Endothelial cell of umbilical vein (primary cell): ENCODE measurements around the gene PIGM. TPM values are rescaled to one million over a fixed set of nuclear protein-coding genes. Genes with fewer than 3 reads are reported as not detected.

ENCODE experiments used
- BruUV-seq: library from RNA; stranded (reverse); fragments of 400-500 nt; replicated peaks from 2 replicates; lab custom pipeline; 2021; lab: Mats Ljungman, UMichigan
- CTCF ChIA-PET: fragments of 300-600, 350-600 bp; sonication (Branson Sonifier 250); formaldehyde crosslinking; loops from one replicate; lab custom pipeline; 2021; ENCODE audit warnings: antibody characterized with exemption, inconsistent platforms; lab: Charles Lee
- POLR2A ChIA-PET: fragments of 300-600, 350-600 bp; sonication (Branson Sonifier 250); formaldehyde crosslinking; loops from one replicate; lab custom pipeline; 2021; ENCODE audit warnings: antibody characterized with exemption, inconsistent platforms; lab: Charles Lee
- DNase-seq: peaks from one replicate; pipeline ENCODE4 v3.0.0-alpha.2; 2011; ENCODE audit warnings: low read depth, low spot score
- FAIRE-seq: peaks from 2 replicates; lab custom pipeline; 2011; peaks lifted over from hg19 to GRCh38; lab: Jason Lieb, UNC
- H2AFZ ChIP-seq: 2 replicates; pipeline ENCODE4 v1.6.0; 2012; ENCODE audit warnings: low read depth, low read length, control low read depth, inconsistent platforms
- H3K27ac ChIP-seq: 2 replicates; pipeline ENCODE4 v1.5.1; 2011; ENCODE audit warnings: low read depth, mild to moderate bottlenecking, control low read depth, low read length, moderate library complexity; ENCODE audit not compliant: insufficient read depth
- H3K27me3 ChIP-seq, 2 experiments: 2 replicates each; pipeline versions ENCODE4 v1.6.0 to v1.6.1; 2011; ENCODE audit warnings: low read length in 2 of 2, mixed read lengths in 1 of 2; ENCODE audit not compliant: control insufficient read depth in 2 of 2, insufficient read depth in 2 of 2
- H3K36me3 ChIP-seq, 2 experiments: 2 replicates in 1 of 2; 3 replicates in 1 of 2; pipeline ENCODE4 v1.5.1; 2011; ENCODE audit warnings: low read length in 2 of 2, mild to moderate bottlenecking in 1 of 2, moderate library complexity in 1 of 2; ENCODE audit not compliant: control insufficient read depth in 2 of 2, insufficient read depth in 2 of 2; ENCODE audit errors: extremely low read depth in 1 of 2
- H3K4me1 ChIP-seq: 3 replicates; pipeline ENCODE4 v1.5.1; 2011; ENCODE audit warnings: mild to moderate bottlenecking, low read length; ENCODE audit not compliant: control insufficient read depth, insufficient read depth; ENCODE audit errors: extremely low read depth
- H3K4me2 ChIP-seq: 2 replicates; pipeline ENCODE4 v1.6.1; 2011; ENCODE audit warnings: low read length, control low read depth, mixed read lengths; ENCODE audit not compliant: insufficient read depth
- H3K4me3 ChIP-seq, 3 experiments: fragments of 200-600 bp in 1 of 3; sonication (generic), shearing (Covaris generic) in 1 of 3; replicated peaks in 1 of 3; 2 replicates each; pipeline ENCODE4 v1.5.1; 2011 to 2016; ENCODE audit warnings: control low read depth in 3 of 3, low read length in 3 of 3, mild to moderate bottlenecking in 2 of 3, inconsistent platforms in 1 of 3, low read depth in 1 of 3, moderate library complexity in 1 of 3; ENCODE audit not compliant: insufficient read depth in 1 of 3
- H3K79me2 ChIP-seq: 2 replicates; pipeline ENCODE4 v1.6.0; 2012; ENCODE audit warnings: low read length, inconsistent platforms; ENCODE audit not compliant: control insufficient read depth, insufficient read depth
- H3K9ac ChIP-seq: replicated peaks from 2 replicates; pipeline ENCODE3; 2011; ENCODE audit warnings: low read length, control low read depth; ENCODE audit not compliant: insufficient read depth; ENCODE audit errors: extremely low read depth
- H3K9me1 ChIP-seq: replicated peaks from 3 replicates; pipeline ENCODE4 v1.6.0; 2011; ENCODE audit warnings: mild to moderate bottlenecking, low read length; ENCODE audit not compliant: control insufficient read depth, insufficient read depth; ENCODE audit errors: extremely low read depth
- H3K9me3 ChIP-seq: replicated peaks from 2 replicates; pipeline ENCODE4 v1.5.1; 2012; ENCODE audit warnings: low read length, inconsistent platforms; ENCODE audit not compliant: control insufficient read depth, insufficient read depth
- H4K20me1 ChIP-seq: replicated peaks from 2 replicates; pipeline ENCODE3; 2011; ENCODE audit warnings: mild to moderate bottlenecking, low read length; ENCODE audit not compliant: control insufficient read depth, insufficient read depth; ENCODE audit errors: extremely low read depth
- CTCF ChIP-seq, 2 donors: IDR thresholded peaks; 1 replicate in 1 of 2; 2 replicates in 1 of 2; pipeline ENCODE4 v1.5.1; 2011; ENCODE audit warnings: low read length in 2 of 2, mild to moderate bottlenecking in 2 of 2, moderate library complexity in 2 of 2, control low read depth in 1 of 2, inconsistent platforms in 1 of 2, low read depth in 1 of 2; ENCODE audit not compliant: insufficient read depth in 1 of 2; ENCODE audit errors: extremely low read depth in 1 of 2
- EZH2 ChIP-seq: IDR thresholded peaks from 2 replicates; pipeline ENCODE4 v1.6.1; 2012; ENCODE audit warnings: borderline replicate concordance, low read depth, mild to moderate bottlenecking, moderate library complexity, low read length, inconsistent platforms; ENCODE audit not compliant: severe bottlenecking
- FOS ChIP-seq: IDR thresholded peaks from 2 replicates; pipeline ENCODE4 v1.6.1; 2011; ENCODE audit warnings: mild to moderate bottlenecking, low read length, moderate library complexity, borderline replicate concordance; ENCODE audit not compliant: insufficient read depth
- GATA2 ChIP-seq: IDR thresholded peaks from 2 replicates; pipeline ENCODE4 v1.7.0; 2011; ENCODE audit warnings: low read depth, mild to moderate bottlenecking, moderate library complexity, mixed read lengths, low read length; ENCODE audit not compliant: insufficient read length, insufficient read depth
- JUN ChIP-seq: IDR thresholded peaks from 2 replicates; pipeline ENCODE4 v1.6.1; 2011; ENCODE audit warnings: borderline replicate concordance, low read depth; ENCODE audit not compliant: insufficient read length, insufficient read depth
- MAX ChIP-seq: IDR thresholded peaks from 2 replicates; pipeline ENCODE4 v1.6.1; 2011; ENCODE audit not compliant: insufficient read depth, insufficient read length
- MYC ChIP-seq: IDR thresholded peaks from one replicate; pipeline ENCODE4 v1.6.1; 2011; ENCODE audit warnings: mild to moderate bottlenecking, low read depth, low read length
- POLR2A ChIP-seq: IDR thresholded peaks from 2 replicates; pipeline ENCODE4 v1.6.1; 2012; ENCODE audit warnings: low read depth, mild to moderate bottlenecking, control low read depth, low read length
- POLR2AphosphoS5 ChIP-seq: IDR thresholded peaks from 2 replicates; pipeline ENCODE4 v1.6.1; 2012; ENCODE audit warnings: low read depth, mild to moderate bottlenecking, control low read depth, low read length, moderate library complexity; ENCODE audit not compliant: insufficient read depth
- dilution Hi-C: fragments of 300-500 bp; cut with MboI; formaldehyde crosslinking; loops from one replicate; pipeline ENCODE4 v1.15.0; 2019; ENCODE audit warnings: low sequenced_read_pairs; ENCODE audit not compliant: extremely low pct_ligation_motif_present
- intact Hi-C: fragments of 100-400 bp; cut with micrococcal nuclease; formaldehyde crosslinking; loops from one replicate; pipeline ENCODE4 v1.10.0; 2022
- polyA plus RNA-seq, 4 experiments: library from polyadenylated mRNA; depleted of rRNA in 3 of 4; stranded (reverse) in 3 of 4; unstranded in 1 of 4; fragments of >200 nt; gene quantifications; 2 replicates each; pipeline versions ENCODE4 v1.2.1 to v1.2.3, GENCODE V29; 2011 to 2012; ENCODE audit warnings: missing spikeins in 1 of 4
- total RNA-seq: library from RNA; stranded (reverse); gene quantifications from 2 replicates; pipeline ENCODE4 v1.2.3, GENCODE V29; 2021

Gene PIGM
- total and polyA plus RNA-seq, 2 donors (not counting 3 experiments of a cell fraction or from before 2014, with no cell fraction given), result 3.4 to 5.4 TPM

GRCh38 chr1:160081261-160081936, 49.6 kb upstream of the PIGM start, which contains the start of gene KCNJ9:
TSS of gene KCNJ9 (plus strand) at chr1:160081538. CDS start at chr1:160084031, 2,493 bp downstream.
- intact Hi-C loops (no loop called here), dilution Hi-C loops (no loop called here)
- Histone ChIP-seq H3K9ac (no peak within 1 kb of the TSS), H3K4me2 (no peak within 1 kb of the TSS), H3K9me3 (no peaks in the 10 kb centered on the region), H3K36me3 (no peaks in the 10 kb centered on the region), H3K79me2 (no peaks in the 10 kb centered on the region), H3K9me1 (no peaks in the 10 kb centered on the region), H3K27ac (no peak within 1 kb of the TSS), H2AFZ (no peak within 1 kb of the TSS), H3K4me3 (no peak within 1 kb of the TSS), H3K4me1 (no peaks in the 10 kb centered on the region), H4K20me1 (no peaks in the 10 kb centered on the region), H3K27me3 (peaks cover 46 to 56% of the 10 kb centered on the region in 2 experiments)
- TF ChIP-seq GATA2 (no peak), POLR2AphosphoS5 (no peak), FOS (no peak), MYC (no peak), CTCF (IDR thresholded peaks at IDR 0.05; ENCODE audit: extremely low read depth in 1 of 2, insufficient read depth in 1 of 2, low read depth in 1 of 2, low read length in 2 of 2) (no peak), EZH2 (no peak), MAX (no peak), JUN (no peak), POLR2A (no peak)
- no TSS peak for BruUV-seq
- CTCF ChIA-PET, result interaction anchor here (0.6 to 2.6 kb wide), 12 partner anchors 16 to 296 kb away, joined by 3 to 8 read pairs (median 4); partner anchors contain the start of genes IGSF8 and PIGM
- DNase-seq (no peak), FAIRE-seq (no peak)
- POLR2A ChIA-PET, result no interaction called here
